HepG2 (cell line): Measurements from ENCODE around the gene BZW1. TPM values are rescaled to one million over a fixed set of nuclear protein-coding genes. Genes with fewer than 3 reads are reported as not detected.

Experiments
- ATAC-seq: fragments of 200-7000 bp; cut with Tn5 transposase; 3 replicates; pipeline ENCODE4 v1.9.1; 2020; ENCODE audit warnings: mild to moderate bottlenecking, moderate library complexity
- BruUV-seq: library from RNA; stranded (reverse); fragments of 400-500 nt; replicated peaks from 2 replicates; lab custom pipeline; 2021; lab: Mats Ljungman, UMichigan
- CTCF ChIA-PET: fragments of 300-600 bp; formaldehyde crosslinking; extraction: SDS; loops from one replicate; lab custom pipeline; 2021; ENCODE audit warnings: low total read pairs, inconsistent platforms, low intra/inter-chr PET ratio; lab: Yijun Ruan, JAX
- POLR2A ChIA-PET: fragments of 350-600 bp; sonication (Branson Sonifier 250); formaldehyde crosslinking; loops from one replicate; lab custom pipeline; 2020; ENCODE audit warnings: antibody characterized with exemption, inconsistent platforms; lab: Yijun Ruan, JAX
- DNase-seq: peaks from one replicate; pipeline ENCODE4 v3.0.0-alpha.2; 2015; ENCODE audit warnings: low spot score
- FAIRE-seq: peaks from 3 replicates; lab custom pipeline; 2011; peaks lifted over from hg19 to GRCh38; lab: Jason Lieb, UNC
- H2AFZ ChIP-seq: one replicate; pipeline ENCODE4 v1.6.1; 2011; ENCODE audit warnings: low read length, inconsistent platforms
- H3K27ac ChIP-seq: fragments of 300-600 bp; 3 replicates; pipeline ENCODE4 v1.8.0; 2011; ENCODE audit warnings: mixed run types, mild to moderate bottlenecking, mixed read lengths, low read length, inconsistent platforms; ENCODE audit not compliant: insufficient read depth; ENCODE audit errors: extremely low read length
- H3K27me3 ChIP-seq, 2 experiments: fragments of 200-600 bp in 1 of 2; 2 replicates in 1 of 2; 3 replicates in 1 of 2; pipeline versions ENCODE4 v1.6.0 to v1.8.0; 2011; ENCODE audit warnings: low read length in 2 of 2, mild to moderate bottlenecking in 2 of 2, moderate library complexity in 2 of 2, inconsistent platforms in 1 of 2; ENCODE audit not compliant: insufficient read depth in 2 of 2, control insufficient read depth in 1 of 2
- H3K36me3 ChIP-seq, 2 experiments: fragments of 200-600 bp in 1 of 2; replicated peaks in 1 of 2; 2 replicates in 1 of 2; 3 replicates in 1 of 2; pipeline versions ENCODE4 v1.5.1 to v1.8.0; 2011; ENCODE audit warnings: low read length in 2 of 2, inconsistent platforms in 1 of 2; ENCODE audit not compliant: insufficient read depth in 2 of 2, control insufficient read depth in 1 of 2
- H3K4me1 ChIP-seq: 2 replicates; pipeline ENCODE4 v1.5.1; 2012; ENCODE audit warnings: low read length, inconsistent platforms; ENCODE audit not compliant: insufficient read depth
- H3K4me2 ChIP-seq: 2 replicates; pipeline ENCODE4 v1.6.0; 2011; ENCODE audit warnings: low read depth, low read length, inconsistent platforms
- H3K4me3 ChIP-seq, 3 experiments: fragments of 200-600 bp in 1 of 3; sonication (generic), shearing (Covaris generic) in 1 of 3; replicated peaks in 1 of 3; 2 replicates each; pipeline ENCODE4 v1.5.1; 2011 to 2016; ENCODE audit warnings: low read length in 3 of 3, inconsistent platforms in 2 of 3, low read depth in 2 of 3, mild to moderate bottlenecking in 2 of 3, control low read depth in 1 of 3, mixed read lengths in 1 of 3; ENCODE audit not compliant: insufficient read depth in 1 of 3
- H3K79me2 ChIP-seq: one replicate; pipeline ENCODE4 v1.6.1; 2011; ENCODE audit warnings: low read length, inconsistent platforms; ENCODE audit not compliant: insufficient read depth
- H3K9ac ChIP-seq: 2 replicates; pipeline ENCODE4 v1.6.0; 2011; ENCODE audit warnings: mild to moderate bottlenecking, low read depth, low read length, inconsistent platforms; ENCODE audit not compliant: insufficient read depth
- H3K9me3 ChIP-seq: 2 replicates; pipeline ENCODE4 v1.5.1; 2012; ENCODE audit warnings: mild to moderate bottlenecking, low read length
- H4K20me1 ChIP-seq: 2 replicates; pipeline ENCODE4 v1.6.0; 2011; ENCODE audit warnings: inconsistent platforms, mild to moderate bottlenecking, low read length, moderate library complexity; ENCODE audit not compliant: insufficient read depth
- BATF2 ChIP-seq: sonication (generic); formaldehyde crosslinking; IDR thresholded peaks from 2 replicates; pipeline ENCODE4 v1.8.0; 2022; ENCODE audit warnings: mild to moderate bottlenecking, missing genetic modification reagents, moderate library complexity
- JUN ChIP-seq: sonication (generic); formaldehyde crosslinking; IDR thresholded peaks from 2 replicates; pipeline ENCODE4 v1.4.0; 2020; ENCODE audit warnings: mild to moderate bottlenecking, missing genetic modification reagents
- LCORL ChIP-seq, 2 experiments: fragments of 450-650 bp in 1 of 2; sonication (generic) in 1 of 2; formaldehyde crosslinking in 1 of 2; IDR thresholded peaks; 2 replicates each; pipeline versions ENCODE4 v1.5.0 to v1.6.1; 2017 to 2020; ENCODE audit warnings: antibody characterized with exemption in 1 of 2, missing genetic modification reagents in 1 of 2
- MED1 ChIP-seq: sonication (generic); formaldehyde crosslinking; IDR thresholded peaks from 2 replicates; pipeline ENCODE4 v1.4.0; 2020; ENCODE audit warnings: missing genetic modification reagents
- NCOA1 ChIP-seq: sonication (generic); formaldehyde crosslinking; IDR thresholded peaks from 2 replicates; pipeline ENCODE4 v1.9.0; 2021; ENCODE audit warnings: missing genetic modification reagents
- NR2F2 ChIP-seq: IDR thresholded peaks from 2 replicates; pipeline ENCODE4 v1.6.1; 2012; ENCODE audit warnings: low read depth, inconsistent platforms, borderline replicate concordance
- SAFB2 ChIP-seq: sonication (generic); formaldehyde crosslinking; IDR thresholded peaks from 2 replicates; pipeline ENCODE4 v1.5.1; 2020; ENCODE audit warnings: missing genetic modification reagents, low read depth, mild to moderate bottlenecking, borderline replicate concordance
- ZBTB26 ChIP-seq: IDR thresholded peaks from 2 replicates; pipeline ENCODE4 v1.6.1; 2016; ENCODE audit warnings: missing compliant biosample characterization, missing genetic modification reagents, borderline replicate concordance
- ZMYM3 ChIP-seq: sonication (generic); formaldehyde crosslinking; IDR thresholded peaks from 2 replicates; pipeline ENCODE4 v1.5.1; 2020; ENCODE audit warnings: mild to moderate bottlenecking, missing genetic modification reagents
- ZNF251 ChIP-seq: sonication (generic); formaldehyde crosslinking; IDR thresholded peaks from 2 replicates; pipeline ENCODE4 v1.9.0; 2021; ENCODE audit warnings: mild to moderate bottlenecking, missing genetic modification reagents
- ZNF44 ChIP-seq: sonication (generic); formaldehyde crosslinking; IDR thresholded peaks from 2 replicates; pipeline ENCODE4 v1.5.1; 2020; ENCODE audit warnings: mild to moderate bottlenecking, missing genetic modification reagents
- WGBS: methylation state at CpG from one replicate; pipeline ENCODE4 v1.1.6; 2017; ENCODE audit warnings: low lambda C conversion rate; 5-methylcytosine and 5-hydroxymethylcytosine counted together
- in situ Hi-C: cut with HindIII; loops from 2 replicates; pipeline ENCODE4 v1.10.0; 2017; ENCODE audit warnings: low pct_unique_long_range_greater_than_20kb; ENCODE audit not compliant: extremely low pct_ligation_motif_present
- intact Hi-C: fragments of 100-400 bp; cut with micrococcal nuclease; formaldehyde crosslinking; loops from one replicate; pipeline ENCODE4 v1.10.0; 2022; ENCODE audit not compliant: unreplicated experiment
- polyA plus RNA-seq, 8 experiments: library from polyadenylated mRNA; depleted of rRNA in 3 of 8; stranded (reverse) in 7 of 8; unstranded in 1 of 8; fragments of >200 nt; fragmentation: Illumina TruSeq in 4 of 8; extraction: Trizol in 4 of 8; gene quantifications; 2 replicates each; pipeline versions ENCODE4 v1.2.1 to v1.2.3, GENCODE V29; 2011 to 2016; ENCODE audit warnings: low read depth in 4 of 8, missing spikeins in 1 of 8, mixed read lengths in 1 of 8; ENCODE audit not compliant: insufficient read depth in 1 of 8
- total RNA-seq, 5 experiments: library from RNA; depleted of rRNA; stranded (reverse); fragments of >200 nt; fragmentation: Illumina TruSeq; extraction: Trizol; gene quantifications; 2 replicates each; pipeline ENCODE4 v1.2.3, GENCODE V29; 2016; ENCODE audit warnings: low read depth in 1 of 5

The BZW1 gene
- total and polyA plus RNA-seq, 2 of the 13 experiments (the other 11 are each of a cell fraction or from before 2014, with no cell fraction given): 106 to 384 TPM

- in situ Hi-C loops: no loop called here
- TF ChIP-seq NCOA1 (CRISPR knock-in tag) (no peak), ZMYM3 (CRISPR knock-in tag) (no peak), ZNF44 (CRISPR knock-in tag) (no peak), BATF2 (no peak), SAFB2 (CRISPR knock-in tag) (no peak), NR2F2 (no peak), ZNF251 (CRISPR knock-in tag) (no peak), MED1 (CRISPR knock-in tag) (no peak)
- Histone ChIP-seq H2AFZ (no peak overlapping the region), H3K9ac (no peak overlapping the region), H3K9me3 (0 out of 2 replicates have a peak, but pooled peaks cover 6% of the 10 kb centered on the region), H3K27ac (no peak overlapping the region), H3K4me2 (no peak overlapping the region), H3K27me3 (peaks cover 2 to 15% of the 10 kb centered on the region in 2 experiments; a peak in 3 of 5 replicates), H3K4me3 (no peak overlapping the region), H3K79me2 (no peaks in the 10 kb centered on the region), H4K20me1 (no peaks in the 10 kb centered on the region), H3K36me3 (no peaks in the 10 kb centered on the region), H3K4me1 (peaks cover 21% of the 10 kb centered on the region)
- ATAC-seq (no peak), DNase-seq (no peak), FAIRE-seq (no peak)
- BruUV-seq: no TSS peak
- 81% methylated on average over 2 of the region's 2 CpGs for WGBS
- CTCF ChIA-PET: no interaction called here
- POLR2A ChIA-PET: no interaction called here
- intact Hi-C loops: no loop called here
Observed at GRCh38 chr2:200772620-200773019, 39.1 kb upstream of the BZW1 start.

GRCh38 chr2:200773083-200773482 is 38.6 kb upstream of the BZW1 start:
- ATAC-seq (no peak), DNase-seq (no peak), FAIRE-seq (no peak)
- WGBS: 24% methylated on average over 1 of the region's 1 CpG
- H2AFZ ChIP-seq: no peak overlapping the region
- TF ChIP-seq ZBTB26 (CRISPR knock-in tag) (no peak), LCORL (IDR thresholded peaks at IDR 0.05) (no peak), LCORL (CRISPR knock-in tag; IDR thresholded peaks at IDR 0.05) (no peak), JUN (CRISPR knock-in tag) (no peak)
- H3K4me3 ChIP-seq: no peak overlapping the region
- H3K36me3 ChIP-seq: no peaks in the 10 kb centered on the region
- ChIA-PET POLR2A (no interaction called here), CTCF (no interaction called here)
- no peak overlapping the region for H3K9ac ChIP-seq
- intact Hi-C loops (no loop called here), in situ Hi-C loops (no loop called here)
- 0 out of 2 replicates have a peak, but pooled peaks cover 6% of the 10 kb centered on the region for H3K9me3 ChIP-seq
- no peak overlapping the region for H3K4me2 ChIP-seq
- H4K20me1 ChIP-seq: no peaks in the 10 kb centered on the region
- no TSS peak for BruUV-seq
- H3K27ac ChIP-seq: no peak overlapping the region
- H3K79me2 ChIP-seq: no peaks in the 10 kb centered on the region
- peaks cover 0 to 13% of the 10 kb centered on the region in 2 experiments; a peak in 3 of 5 replicates for H3K27me3 ChIP-seq
- peaks cover 26% of the 10 kb centered on the region for H3K4me1 ChIP-seq
